Measurements from ENCODE around the gene S100Z. TPM values are rescaled to one million over a fixed set of nuclear protein-coding genes. Genes with fewer than 3 reads are reported as not detected.

The S100Z gene
- total and polyA plus RNA-seq, 9 of the 15 experiments (the other 6 are each of a cell fraction or from before 2014, with no cell fraction given) = 0.15 to 0.42 (median 0.20) TPM; not detected in 6

- CTCF ChIA-PET (ENCODE audit: low intra/inter-chr PET ratio) = no interaction called here
- DNase-seq (ENCODE audit: extremely low read depth in 1 of 4, low spot score in 3 of 4) (no peak), FAIRE-seq (no peak), ATAC-seq (no peak)
- no TSS peak for BruUV-seq (replicated peaks)
- intact Hi-C loops (cut with micrococcal nuclease) = no loop called here
- Histone ChIP-seq H3K79me2 (ENCODE audit: control insufficient read depth, insufficient read depth, low read length) (no peaks in the 10 kb centered on the region), H3K9me1 (ENCODE audit: control insufficient read depth, insufficient read depth, low read length) (no peaks in the 10 kb centered on the region), H4K20me1 (replicated peaks; ENCODE audit: control insufficient read depth, insufficient read depth, low read length) (no peaks in the 10 kb centered on the region), H3K36me3 (ENCODE audit: control insufficient read depth, insufficient read depth, low read length) (no peaks in the 10 kb centered on the region), H3K9ac (ENCODE audit: insufficient read depth in 1 of 2, low read depth in 2 of 2, low read length in 2 of 2) (no peak overlapping the region), H3K4me1 (replicated peaks in 1 of 2; ENCODE audit: control insufficient read depth in 2 of 2, insufficient read depth in 2 of 2, low read length in 2 of 2) (no peaks in the 10 kb centered on the region), H3K9me3 (replicated peaks; ENCODE audit: control insufficient read depth, insufficient read depth, low read depth, low read length) (no peaks in the 10 kb centered on the region), H3K27ac (ENCODE audit: extremely low read depth, low read depth, low read length) (no peak overlapping the region), H3K27me3 (ENCODE audit: control insufficient read depth in 2 of 2, insufficient read depth in 2 of 2, low read length in 2 of 2) (peaks cover 0 to 9% of the 10 kb centered on the region in 2 experiments; a peak in 2 of 5 replicates), H2AFZ (ENCODE audit: low read depth, low read length) (no peak overlapping the region), H3K4me3 (no peak overlapping the region), H3K4me2 (ENCODE audit: insufficient read depth, low read length) (no peak overlapping the region)
- POLR2A ChIA-PET = no interaction called here
- in situ Hi-C loops (cut with MboI) = no loop called here
- 4% methylated on average over 2 of the region's 2 CpGs for WGBS (ENCODE audit: insufficient coverage, low coverage, missing lambda C conversion rate)
- TF ChIP-seq SMC3 (conservative IDR thresholded peaks at IDR 0.05; ENCODE audit: insufficient read depth, low read depth, low read length) = no peak
- no peak for TF ChIP-seq HNRNPK (IDR thresholded peaks at IDR 0.05; ENCODE audit: low read depth, low read length, poor library complexity, severe bottlenecking)
- TF ChIP-seq RCOR1 (IDR thresholded peaks at IDR 0.05; ENCODE audit: borderline replicate concordance in 1 of 2, low read depth in 2 of 2, low read length in 2 of 2) = 0 out of 4 replicates have a peak, but pooled peaks of 1 of the 2 experiments have one; percentile 30
- TF ChIP-seq E2F3 (CRISPR knock-in tag; IDR thresholded peaks at IDR 0.05) = no peak
- no peak for TF ChIP-seq MCM2 (IDR thresholded peaks at IDR 0.05; ENCODE audit: low read depth)
- peak; percentile 42; the same call in 1 of the 2 replicates for TF ChIP-seq CEBPB (tag; IDR thresholded peaks at IDR 0.05)
- no peak for TF ChIP-seq TSHZ1 (CRISPR knock-in tag; IDR thresholded peaks at IDR 0.05)
- peak; percentile 49; the same call in 1 of the 2 replicates for TF ChIP-seq ZNF384 (IDR thresholded peaks at IDR 0.05; ENCODE audit: low read depth, low read length)
- TF ChIP-seq KDM5B (IDR thresholded peaks at IDR 0.05; ENCODE audit: insufficient replicate concordance, low read depth, low read length) = no peak
- no peak for TF ChIP-seq L3MBTL2 (IDR thresholded peaks at IDR 0.05)
- no peak for TF ChIP-seq ZNF444 (CRISPR knock-in tag; IDR thresholded peaks at IDR 0.05)
- TF ChIP-seq EP300 (IDR thresholded peaks at IDR 0.05; ENCODE audit: low read length) = no peak
- TF ChIP-seq MCM7 (IDR thresholded peaks at IDR 0.05) = no peak
- TF ChIP-seq CEBPG (CRISPR knock-in tag; IDR thresholded peaks at IDR 0.05) = peak; percentile 56
- TF ChIP-seq CEBPG (tag; conservative IDR thresholded peaks at IDR 0.05 in 1 of 2, IDR thresholded peaks at IDR 0.05 in 1 of 2) = peak; percentile 68 to 84
- no peak for TF ChIP-seq ZNF766 (CRISPR knock-in tag; conservative IDR thresholded peaks at IDR 0.05)
- peak; percentile 74 for TF ChIP-seq ATF3 (IDR thresholded peaks at IDR 0.05)
- TF ChIP-seq ATF3 (CRISPR knock-in tag; conservative IDR thresholded peaks at IDR 0.05) = no peak
- no peak; a peak in 1 of 4 replicates for TF ChIP-seq TRIM24 (IDR thresholded peaks at IDR 0.05)
- TF ChIP-seq RBM14 (IDR thresholded peaks at IDR 0.05; ENCODE audit: borderline replicate concordance, insufficient read depth, low read depth, low read length) = no peak
- TF ChIP-seq ZNF75A (CRISPR knock-in tag; IDR thresholded peaks at IDR 0.05) = no peak
- no peak for TF ChIP-seq SIRT6 (IDR thresholded peaks at IDR 0.05; ENCODE audit: low read depth, low read length)
Measured at GRCh38 chr5:76893294-76893693, 43.5 kb downstream of the S100Z start.
